Vagina (tissue), 2 donors: ENCODE results near the gene RPL3.

Experiments
- POLR2A ChIP-seq, 2 donors: fragments of 450-650 bp; IDR thresholded peaks; one replicate each; pipeline ENCODE4 v1.6.1; 2017; ENCODE audit warnings: antibody characterized with exemption in 2 of 2, mild to moderate bottlenecking in 2 of 2, moderate library complexity in 2 of 2
- POLR2AphosphoS5 ChIP-seq, 2 donors: sonication (generic); formaldehyde crosslinking; IDR thresholded peaks; one replicate each; pipeline ENCODE4 v1.9.0; 2017; ENCODE audit warnings: antibody characterized with exemption in 2 of 2, mild to moderate bottlenecking in 2 of 2, low read depth in 1 of 2; ENCODE audit not compliant: insufficient read depth in 1 of 2
- TF ChIP-seq, protein P1 (sequence below), 3 experiments: fragments of 450-650 bp in 2 of 3; fragments of 200-600 bp in 1 of 3; sonication (generic) in 1 of 3; IDR thresholded peaks; one replicate each; pipeline ENCODE4 v1.5.1; 2017 to 2019; ENCODE audit warnings: antibody characterized with exemption in 3 of 3, mild to moderate bottlenecking in 2 of 3, moderate library complexity in 2 of 3

DNA sequence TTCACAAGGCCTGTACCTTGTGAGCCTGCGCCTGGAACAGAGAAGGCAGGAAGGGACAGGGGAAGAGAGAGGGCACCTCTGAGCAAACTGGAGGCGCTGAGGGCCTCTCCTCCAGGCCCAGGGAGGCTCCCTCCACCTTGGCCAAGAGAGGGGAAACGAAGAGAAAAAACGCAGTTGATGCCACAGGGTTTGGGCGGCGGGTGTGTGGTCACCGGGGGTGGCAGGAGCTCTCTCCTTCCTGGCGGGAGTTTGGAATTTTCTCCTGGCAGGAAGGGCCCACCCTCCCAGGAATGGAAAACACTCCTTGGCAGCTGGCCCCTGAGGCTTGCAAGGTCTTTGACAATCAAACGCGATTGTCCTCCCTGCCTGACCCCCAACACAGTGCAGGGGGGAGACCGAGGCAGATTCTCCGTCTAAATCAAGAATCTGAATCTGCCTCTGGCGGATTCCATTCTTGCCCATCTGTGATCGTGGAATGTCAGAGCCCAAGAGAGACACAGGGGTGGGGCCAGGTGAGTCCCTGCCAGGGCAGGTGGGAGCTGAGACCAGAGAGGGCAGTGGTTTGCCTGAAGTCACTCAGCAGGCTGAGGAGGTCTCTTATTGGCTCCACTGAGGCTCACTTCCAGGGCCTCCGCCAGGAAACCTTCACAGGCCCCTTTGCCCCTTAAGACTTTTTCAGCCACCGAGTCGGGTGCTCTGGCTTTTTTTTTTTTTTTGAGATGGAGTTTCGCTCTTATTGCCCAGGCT is 21.0 kb downstream of the RPL3 start:
- TF ChIP-seq, protein P1, sequence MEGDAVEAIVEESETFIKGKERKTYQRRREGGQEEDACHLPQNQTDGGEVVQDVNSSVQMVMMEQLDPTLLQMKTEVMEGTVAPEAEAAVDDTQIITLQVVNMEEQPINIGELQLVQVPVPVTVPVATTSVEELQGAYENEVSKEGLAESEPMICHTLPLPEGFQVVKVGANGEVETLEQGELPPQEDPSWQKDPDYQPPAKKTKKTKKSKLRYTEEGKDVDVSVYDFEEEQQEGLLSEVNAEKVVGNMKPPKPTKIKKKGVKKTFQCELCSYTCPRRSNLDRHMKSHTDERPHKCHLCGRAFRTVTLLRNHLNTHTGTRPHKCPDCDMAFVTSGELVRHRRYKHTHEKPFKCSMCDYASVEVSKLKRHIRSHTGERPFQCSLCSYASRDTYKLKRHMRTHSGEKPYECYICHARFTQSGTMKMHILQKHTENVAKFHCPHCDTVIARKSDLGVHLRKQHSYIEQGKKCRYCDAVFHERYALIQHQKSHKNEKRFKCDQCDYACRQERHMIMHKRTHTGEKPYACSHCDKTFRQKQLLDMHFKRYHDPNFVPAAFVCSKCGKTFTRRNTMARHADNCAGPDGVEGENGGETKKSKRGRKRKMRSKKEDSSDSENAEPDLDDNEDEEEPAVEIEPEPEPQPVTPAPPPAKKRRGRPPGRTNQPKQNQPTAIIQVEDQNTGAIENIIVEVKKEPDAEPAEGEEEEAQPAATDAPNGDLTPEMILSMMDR (IDR thresholded peaks at IDR 0.05) = no peak
- TF ChIP-seq POLR2A (IDR thresholded peaks at IDR 0.05) (no peak), POLR2AphosphoS5 (IDR thresholded peaks at IDR 0.05; ENCODE audit: insufficient read depth in 1 of 2, low read depth in 1 of 2) (no peak)
